Measurements from ENCODE around the gene MYO1B. TPM values are rescaled to one million over a fixed set of nuclear protein-coding genes. Genes with fewer than 3 reads are reported as not detected.

MYO1B gene
- total RNA-seq, 1 donor from 2014 or later: 81.6 TPM

GRCh38 chr2:191436368-191437055 lies 191.3 kb downstream of the MYO1B start:
- no peak for TF ChIP-seq CTCF (IDR thresholded peaks at IDR 0.05; ENCODE audit: unreplicated experiment)
- H3K4me1 Mint-ChIP-seq: peaks cover 1% of the 10 kb centered on the region
- DNase-seq (ENCODE audit: low spot score in 2 of 2, unreplicated experiment in 2 of 2): no peak
- H3K27me3 Mint-ChIP-seq (ENCODE audit: low read depth): no peaks in the 10 kb centered on the region
- no peaks in the 10 kb centered on the region for H3K36me3 Mint-ChIP-seq
- no peak overlapping the region for H3K27ac Mint-ChIP-seq
- H3K9me3 Mint-ChIP-seq: no peaks in the 10 kb centered on the region
- H3K4me3 Mint-ChIP-seq: no peak overlapping the region

DNA sequence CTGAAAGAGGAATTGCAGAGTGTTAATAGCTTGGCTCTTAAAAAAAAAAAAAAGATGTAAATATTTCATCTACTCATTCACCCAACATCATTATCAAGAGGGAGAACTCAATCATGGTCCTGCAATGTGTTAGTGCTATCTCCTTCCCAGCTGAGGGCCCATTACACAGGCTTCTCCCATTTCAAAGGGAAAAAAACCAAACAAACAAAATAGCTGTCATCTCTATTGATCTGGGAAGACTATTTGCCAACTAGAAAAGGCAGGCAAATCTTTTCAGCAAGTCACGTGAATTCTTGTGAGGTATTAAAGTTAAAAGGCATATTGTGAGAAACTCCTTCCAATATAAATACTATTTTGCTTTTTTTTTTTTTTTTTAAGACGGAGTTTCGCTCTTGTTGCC lies 194.3 kb downstream of the MYO1B start:
- Mint-ChIP-seq H3K9me3 (no peaks in the 10 kb centered on the region), H3K36me3 (no peaks in the 10 kb centered on the region), H3K27me3 (ENCODE audit: low read depth) (no peaks in the 10 kb centered on the region), H3K27ac (no peak overlapping the region), H3K4me3 (no peak overlapping the region), H3K4me1 (peaks cover 5% of the 10 kb centered on the region)
- TF ChIP-seq CTCF (IDR thresholded peaks at IDR 0.05; ENCODE audit: unreplicated experiment): no peak
- DNase-seq (ENCODE audit: low spot score in 2 of 2, unreplicated experiment in 2 of 2): no peak

GRCh38 chr2:191441496-191442214 lies 196.5 kb downstream of the MYO1B start:
- Mint-ChIP-seq H3K9me3 (no peaks in the 10 kb centered on the region), H3K4me1 (peaks cover 5% of the 10 kb centered on the region), H3K4me3 (no peak overlapping the region), H3K36me3 (no peaks in the 10 kb centered on the region), H3K27me3 (ENCODE audit: low read depth) (no peaks in the 10 kb centered on the region), H3K27ac (no peak overlapping the region)
- TF ChIP-seq CTCF (IDR thresholded peaks at IDR 0.05; ENCODE audit: unreplicated experiment): no peak
- DNase-seq (ENCODE audit: low spot score in 2 of 2, unreplicated experiment in 2 of 2): no peak

GRCh38 chr2:191443446-191443845 lies 198.2 kb downstream of the MYO1B start:
- H3K27ac Mint-ChIP-seq: no peak overlapping the region
- H3K36me3 Mint-ChIP-seq: no peaks in the 10 kb centered on the region
- H3K9me3 Mint-ChIP-seq: no peaks in the 10 kb centered on the region
- H3K27me3 Mint-ChIP-seq (ENCODE audit: low read depth): no peaks in the 10 kb centered on the region
- H3K4me3 Mint-ChIP-seq: no peak overlapping the region
- TF ChIP-seq CTCF (IDR thresholded peaks at IDR 0.05; ENCODE audit: unreplicated experiment): no peak
- peaks cover 12% of the 10 kb centered on the region for H3K4me1 Mint-ChIP-seq
- no peak for DNase-seq (ENCODE audit: low spot score in 2 of 2, unreplicated experiment in 2 of 2)

DNA sequence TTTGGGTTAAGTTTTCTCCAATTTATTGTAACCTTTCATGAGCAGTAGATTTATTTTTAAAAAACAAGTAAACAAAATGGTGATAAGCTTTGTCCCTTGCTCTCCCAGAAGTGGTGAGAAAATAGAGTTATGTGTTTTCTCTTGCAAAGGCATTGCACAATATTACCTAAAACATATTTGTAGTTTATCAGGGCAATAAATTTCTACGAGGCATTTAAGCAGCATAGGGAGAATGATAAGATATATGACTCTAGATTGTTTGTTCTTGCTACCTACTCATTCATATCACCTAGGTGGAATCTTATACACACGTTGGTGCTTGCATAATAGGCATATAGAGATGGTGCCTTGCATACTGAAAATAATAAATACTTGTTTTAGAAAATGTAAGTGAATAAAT lies 201.7 kb downstream of the MYO1B start:
- peaks cover 8% of the 10 kb centered on the region for H3K4me1 Mint-ChIP-seq
- TF ChIP-seq CTCF (IDR thresholded peaks at IDR 0.05; ENCODE audit: unreplicated experiment): no peak
- no peaks in the 10 kb centered on the region for H3K27me3 Mint-ChIP-seq (ENCODE audit: low read depth)
- no peak for DNase-seq (ENCODE audit: low spot score in 2 of 2, unreplicated experiment in 2 of 2)
- no peaks in the 10 kb centered on the region for H3K36me3 Mint-ChIP-seq
- H3K4me3 Mint-ChIP-seq: no peak overlapping the region
- peaks cover 4% of the 10 kb centered on the region for H3K9me3 Mint-ChIP-seq
- no peak overlapping the region for H3K27ac Mint-ChIP-seq

Data from mesothelial cell of epicardium (in vitro differentiated cells).